HUES6 (cell line): Measurements from ENCODE around the gene PKNOX2.
"Not testable (repeated sequence)": the region's sequence is repeated elsewhere in the genome, so short reads cannot be mapped to it uniquely, and the experiment has no call there.

Experiments
- H3K27ac ChIP-seq: 2 replicates; pipeline ENCODE4 v1.7.0; 2013; ENCODE audit warnings: low read depth, mild to moderate bottlenecking, low read length, inconsistent platforms
- H3K27me3 ChIP-seq: 2 replicates; pipeline ENCODE4 v1.6.1; 2013; ENCODE audit warnings: low read length; ENCODE audit not compliant: control insufficient read depth, insufficient read depth
- H3K36me3 ChIP-seq: 2 replicates; pipeline ENCODE4 v1.6.1; 2013; ENCODE audit warnings: low read length; ENCODE audit not compliant: control insufficient read depth, insufficient read depth
- H3K4me1 ChIP-seq: 2 replicates; pipeline ENCODE4 v1.6.1; 2013; ENCODE audit warnings: low read length; ENCODE audit not compliant: control insufficient read depth, insufficient read depth
- H3K4me3 ChIP-seq: 2 replicates; pipeline ENCODE4 v1.5.1; 2013; ENCODE audit warnings: low read depth, low read length
- H3K9ac ChIP-seq: one replicate; pipeline ENCODE4 v1.6.1; 2013; ENCODE audit warnings: mild to moderate bottlenecking, low read length
- H3K9me3 ChIP-seq: 2 replicates; pipeline ENCODE4 v1.6.1; 2013; ENCODE audit warnings: low read depth, low read length; ENCODE audit not compliant: control insufficient read depth, insufficient read depth

PKNOX2 gene

GRCh38 chr11:125207866-125208425, 43.4 kb downstream of the PKNOX2 start:
- Histone ChIP-seq H3K4me1 (peaks cover 43% of the 10 kb centered on the region), H3K4me3 (no peak overlapping the region), H3K27me3 (peaks cover 38% of the 10 kb centered on the region), H3K9me3 (no peaks in the 10 kb centered on the region), H3K36me3 (no peaks in the 10 kb centered on the region), H3K27ac (no peak overlapping the region), H3K9ac (no peak overlapping the region)

GRCh38 chr11:125210066-125210465, 45.5 kb downstream of the PKNOX2 start:
- no peaks in the 10 kb centered on the region for H3K36me3 ChIP-seq
- H3K4me3 ChIP-seq: no peak overlapping the region
- peaks cover 39% of the 10 kb centered on the region for H3K4me1 ChIP-seq
- H3K9ac ChIP-seq: no peak overlapping the region
- H3K9me3 ChIP-seq: no peaks in the 10 kb centered on the region
- no peak overlapping the region for H3K27ac ChIP-seq
- H3K27me3 ChIP-seq: peaks cover 25% of the 10 kb centered on the region

GRCh38 chr11:125211191-125211947, 46.8 kb downstream of the PKNOX2 start:
- no peak overlapping the region for H3K4me3 ChIP-seq
- H3K27me3 ChIP-seq: peaks cover 17% of the 10 kb centered on the region
- no peak overlapping the region for H3K27ac ChIP-seq
- H3K9me3 ChIP-seq: no peaks in the 10 kb centered on the region
- H3K36me3 ChIP-seq: no peaks in the 10 kb centered on the region
- H3K4me1 ChIP-seq: peaks cover 42% of the 10 kb centered on the region
- H3K9ac ChIP-seq: no peak overlapping the region

GRCh38 chr11:125211948-125212340, 47.4 kb downstream of the PKNOX2 start:
- H3K4me1 ChIP-seq: peaks cover 43% of the 10 kb centered on the region
- H3K27me3 ChIP-seq: peaks cover 11% of the 10 kb centered on the region
- H3K9me3 ChIP-seq: no peaks in the 10 kb centered on the region
- H3K27ac ChIP-seq: no peak overlapping the region
- H3K36me3 ChIP-seq: no peaks in the 10 kb centered on the region
- no peak overlapping the region for H3K9ac ChIP-seq
- H3K4me3 ChIP-seq: no peak overlapping the region

GRCh38 chr11:125214601-125215565, 50.3 kb downstream of the PKNOX2 start:
- Histone ChIP-seq H3K27me3 (no peaks in the 10 kb centered on the region), H3K27ac (no peak overlapping the region), H3K4me3 (no peak overlapping the region), H3K9ac (no peak overlapping the region), H3K36me3 (no peaks in the 10 kb centered on the region), H3K9me3 (no peaks in the 10 kb centered on the region), H3K4me1 (peaks cover 44% of the 10 kb centered on the region)

- H3K4me1 ChIP-seq: peaks cover 35% of the 10 kb centered on the region
- no peak overlapping the region for H3K27ac ChIP-seq
- H3K9me3 ChIP-seq: no peaks in the 10 kb centered on the region
Measured at GRCh38 chr11:125215976-125216375, 51.4 kb downstream of the PKNOX2 start.

GRCh38 chr11:125218336-125218735, 53.8 kb downstream of the PKNOX2 start:
- Histone ChIP-seq H3K9me3 (no peaks in the 10 kb centered on the region), H3K4me1 (peaks cover 28% of the 10 kb centered on the region), H3K27me3 (no peaks in the 10 kb centered on the region), H3K27ac (no peak overlapping the region), H3K4me3 (no peak overlapping the region), H3K9ac (no peak overlapping the region), H3K36me3 (no peaks in the 10 kb centered on the region)

More at GRCh38 chr11:125215976-125216375, 51.4 kb downstream of the PKNOX2 start:
- no peaks in the 10 kb centered on the region for H3K27me3 ChIP-seq
- no peaks in the 10 kb centered on the region for H3K36me3 ChIP-seq
- no peak overlapping the region for H3K9ac ChIP-seq
- H3K4me3 ChIP-seq: no peak overlapping the region

GRCh38 chr11:125221461-125221860, 56.9 kb downstream of the PKNOX2 start:
- no peak overlapping the region for H3K27ac ChIP-seq
- peaks cover 30% of the 10 kb centered on the region for H3K4me1 ChIP-seq
- H3K9me3 ChIP-seq: no peaks in the 10 kb centered on the region
- no peaks in the 10 kb centered on the region for H3K36me3 ChIP-seq
- no peaks in the 10 kb centered on the region for H3K27me3 ChIP-seq
- no peak overlapping the region for H3K9ac ChIP-seq
- no peak overlapping the region for H3K4me3 ChIP-seq

- peaks cover 23% of the 10 kb centered on the region for H3K4me1 ChIP-seq
- no peak overlapping the region for H3K9ac ChIP-seq
- H3K36me3 ChIP-seq: no peaks in the 10 kb centered on the region
- H3K27me3 ChIP-seq: no peaks in the 10 kb centered on the region
- H3K27ac ChIP-seq: no peak overlapping the region
- no peaks in the 10 kb centered on the region for H3K9me3 ChIP-seq
- no peak overlapping the region for H3K4me3 ChIP-seq
Measured at GRCh38 chr11:125222494-125222893, 57.9 kb downstream of the PKNOX2 start.

GRCh38 chr11:125223161-125223560, 58.6 kb downstream of the PKNOX2 start:
- peaks cover 28% of the 10 kb centered on the region for H3K4me1 ChIP-seq
- H3K27me3 ChIP-seq, H3K27ac ChIP-seq, H3K4me3 ChIP-seq, H3K9ac ChIP-seq, H3K36me3 ChIP-seq, H3K9me3 ChIP-seq: not testable (repeated sequence)

- peaks cover 35% of the 10 kb centered on the region for H3K4me1 ChIP-seq
- no peaks in the 10 kb centered on the region for H3K9me3 ChIP-seq
- H3K27me3 ChIP-seq: no peaks in the 10 kb centered on the region
- no peak overlapping the region for H3K4me3 ChIP-seq
- H3K36me3 ChIP-seq: no peaks in the 10 kb centered on the region
- H3K27ac ChIP-seq: no peak overlapping the region
- no peak overlapping the region for H3K9ac ChIP-seq
Measured at GRCh38 chr11:125223901-125224361, 59.4 kb downstream of the PKNOX2 start.
